C4-2B (cell line): ENCODE measurements around the gene PPP2R5A.
"Not testable (repeated sequence)": the region's sequence is repeated elsewhere in the genome, so short reads cannot be mapped to it uniquely, and the experiment has no call there.

ENCODE experiments used
- H3K27ac ChIP-seq: fragments of 450-650 bp; 2 replicates; pipeline ENCODE4 v1.5.1; 2017
- CTCF ChIP-seq: fragments of 450-650 bp; conservative IDR thresholded peaks from 2 replicates; pipeline ENCODE4 v1.5.1; 2017; ENCODE audit warnings: mild to moderate bottlenecking
- ZFX ChIP-seq: fragments of 450-650 bp; IDR thresholded peaks from 2 replicates; pipeline ENCODE4 v1.6.1; 2017

Gene PPP2R5A

GRCh38 chr1:212315907-212316306, 30.7 kb downstream of the PPP2R5A start:
- peak; percentile 62 for TF ChIP-seq CTCF
- no peak for TF ChIP-seq ZFX
- H3K27ac ChIP-seq: no peak overlapping the region

DNA sequence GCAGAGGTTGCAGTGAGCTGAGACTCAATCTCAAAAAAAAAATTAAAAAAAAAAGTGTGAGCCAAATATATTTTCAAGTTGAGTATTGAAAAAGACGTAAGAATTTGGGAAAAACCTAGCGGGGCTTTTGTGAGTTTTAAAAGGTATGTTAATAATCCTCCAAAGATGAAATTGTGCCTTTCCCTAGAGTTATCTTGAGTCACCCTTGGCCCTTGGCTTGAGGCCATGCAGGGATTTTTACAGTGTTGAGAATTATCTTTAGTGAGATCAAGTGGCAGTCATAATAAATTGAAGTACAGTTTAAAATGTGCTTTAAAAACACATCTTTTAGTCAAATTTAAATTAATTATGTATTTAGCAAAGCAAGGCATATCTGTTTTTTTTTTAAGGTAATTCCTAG, 32.7 kb downstream of the PPP2R5A start:
- no peak for TF ChIP-seq CTCF
- no peak overlapping the region for H3K27ac ChIP-seq

DNA sequence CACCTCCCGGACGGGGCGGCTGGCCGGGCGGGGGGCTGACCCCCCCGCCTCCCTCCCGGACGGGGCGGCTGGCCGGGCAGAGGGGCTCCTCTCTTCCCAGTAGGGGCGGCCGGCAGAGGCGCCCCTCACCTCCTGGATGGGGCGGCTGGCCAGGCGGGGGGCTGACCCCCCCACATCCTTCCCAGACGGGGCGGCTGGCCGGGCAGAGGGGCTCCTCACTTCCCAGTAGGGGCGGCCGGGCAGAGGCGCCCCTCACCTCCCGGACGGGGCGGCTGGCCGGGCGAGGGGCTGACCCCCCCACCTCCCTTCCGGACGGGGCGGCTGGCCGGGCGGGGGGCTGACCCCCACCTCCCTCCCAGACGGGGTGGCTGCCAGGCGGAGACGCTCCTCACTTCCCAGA, 35.8 kb downstream of the PPP2R5A start:
- not testable (repeated sequence) for H3K27ac ChIP-seq

DNA sequence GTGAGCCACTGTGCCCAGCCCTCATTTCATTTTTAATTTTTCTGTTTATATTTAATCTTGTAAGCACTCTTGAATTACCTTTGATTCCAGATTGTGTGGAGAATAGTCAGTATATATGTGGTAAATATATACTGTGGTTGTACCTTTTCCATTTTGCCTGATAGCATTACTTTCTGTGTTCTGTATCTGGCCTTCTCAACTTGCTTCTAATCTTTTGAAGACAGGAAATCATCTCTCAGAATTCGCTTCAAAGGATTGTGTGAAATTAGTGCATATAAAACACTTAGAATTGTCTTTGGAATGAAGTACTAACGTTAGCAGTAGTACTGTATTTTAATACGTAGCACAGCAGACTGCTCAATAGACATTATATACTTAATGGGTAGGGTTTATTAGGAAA, 37.9 kb downstream of the PPP2R5A start:
- no peak overlapping the region for H3K27ac ChIP-seq
- TF ChIP-seq ZFX: no peak
- TF ChIP-seq CTCF: no peak

DNA sequence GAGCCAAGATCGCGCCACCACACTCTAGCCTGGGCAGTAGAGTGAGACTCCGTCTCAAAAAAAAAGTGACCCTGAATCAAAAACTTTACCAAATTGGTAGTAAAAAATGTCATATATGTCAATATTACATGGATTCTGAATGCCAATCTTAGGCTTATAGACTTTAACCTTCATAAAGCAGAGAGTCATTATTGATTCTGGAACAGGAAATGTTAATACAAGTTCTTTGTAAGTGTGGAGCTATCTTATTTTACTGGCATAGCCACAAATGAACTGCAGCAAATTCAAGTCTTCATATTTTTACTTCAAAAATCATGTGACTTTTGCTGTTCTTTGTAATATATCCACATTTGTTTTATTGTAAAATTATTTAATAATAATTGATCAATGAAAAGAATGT, 41.3 kb downstream of the PPP2R5A start:
- no peak overlapping the region for H3K27ac ChIP-seq
- TF ChIP-seq CTCF (no peak), ZFX (no peak)

DNA sequence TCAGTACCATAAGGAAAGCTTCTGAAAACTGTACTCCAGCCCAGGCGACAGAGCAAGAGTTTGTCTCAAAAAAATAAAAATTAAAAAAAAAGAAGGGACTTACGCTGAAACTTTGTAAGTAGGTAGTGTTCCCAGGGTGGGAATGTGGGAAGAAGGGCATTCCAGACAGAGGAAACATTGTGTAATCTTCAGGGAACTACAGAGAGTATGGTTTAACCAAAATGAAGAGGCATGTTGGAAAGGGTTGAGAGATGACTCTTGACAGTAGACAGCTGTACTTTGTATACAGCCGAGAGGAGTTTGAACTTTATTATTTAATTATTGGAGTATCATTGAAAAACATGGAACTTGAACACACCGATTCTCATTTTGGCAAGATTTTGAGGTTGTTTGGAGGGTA, 43.0 kb downstream of the PPP2R5A start:
- TF ChIP-seq CTCF (no peak), ZFX (no peak)
- no peak overlapping the region for H3K27ac ChIP-seq

DNA sequence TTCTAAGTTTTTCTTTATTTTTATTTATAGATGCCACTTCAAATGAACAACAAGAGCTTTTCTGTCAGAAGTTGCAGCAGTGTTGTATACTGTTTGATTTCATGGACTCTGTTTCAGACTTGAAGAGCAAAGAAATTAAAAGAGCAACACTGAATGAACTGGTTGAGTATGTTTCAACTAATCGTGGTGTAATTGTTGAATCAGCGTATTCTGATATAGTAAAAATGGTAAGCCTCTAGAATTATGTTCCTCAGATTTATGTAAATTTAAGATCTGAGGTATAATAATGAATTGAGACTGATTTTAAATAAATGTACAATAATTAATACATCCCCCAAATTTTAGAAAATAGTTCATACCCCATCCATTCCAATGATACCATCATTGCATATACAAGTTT, 43.9 kb downstream of the PPP2R5A start:
- TF ChIP-seq CTCF (no peak), ZFX (no peak)

GRCh38 chr1:212341090-212341489, 55.9 kb downstream of the PPP2R5A start:
- H3K27ac ChIP-seq: no peak overlapping the region
- TF ChIP-seq CTCF (0 out of 2 replicates have a peak, but pooled peaks have one; percentile 4), ZFX (no peak)

More for the DNA sequence above, 43.9 kb downstream of the PPP2R5A start:
- no peak overlapping the region for H3K27ac ChIP-seq
